Endothelial cell of umbilical vein (primary cell): Measurements from ENCODE around the gene CXCL16. TPM values are rescaled to one million over a fixed set of nuclear protein-coding genes. Genes with fewer than 3 reads are reported as not detected.

Experiments
- BruUV-seq: library from RNA; stranded (reverse); fragments of 400-500 nt; replicated peaks from 2 replicates; lab custom pipeline; 2021; lab: Mats Ljungman, UMichigan
- CTCF ChIA-PET: fragments of 300-600, 350-600 bp; sonication (Branson Sonifier 250); formaldehyde crosslinking; loops from one replicate; lab custom pipeline; 2021; ENCODE audit warnings: antibody characterized with exemption, inconsistent platforms; lab: Charles Lee
- POLR2A ChIA-PET: fragments of 300-600, 350-600 bp; sonication (Branson Sonifier 250); formaldehyde crosslinking; loops from one replicate; lab custom pipeline; 2021; ENCODE audit warnings: antibody characterized with exemption, inconsistent platforms; lab: Charles Lee
- DNase-seq: peaks from one replicate; pipeline ENCODE4 v3.0.0-alpha.2; 2011; ENCODE audit warnings: low read depth, low spot score
- FAIRE-seq: peaks from 2 replicates; lab custom pipeline; 2011; peaks lifted over from hg19 to GRCh38; lab: Jason Lieb, UNC
- H2AFZ ChIP-seq: 2 replicates; pipeline ENCODE4 v1.6.0; 2012; ENCODE audit warnings: low read depth, low read length, control low read depth, inconsistent platforms
- H3K27ac ChIP-seq: 2 replicates; pipeline ENCODE4 v1.5.1; 2011; ENCODE audit warnings: low read depth, mild to moderate bottlenecking, control low read depth, low read length, moderate library complexity; ENCODE audit not compliant: insufficient read depth
- H3K27me3 ChIP-seq, 2 experiments: 2 replicates each; pipeline versions ENCODE4 v1.6.0 to v1.6.1; 2011; ENCODE audit warnings: low read length in 2 of 2, mixed read lengths in 1 of 2; ENCODE audit not compliant: control insufficient read depth in 2 of 2, insufficient read depth in 2 of 2
- H3K36me3 ChIP-seq, 2 experiments: 2 replicates in 1 of 2; 3 replicates in 1 of 2; pipeline ENCODE4 v1.5.1; 2011; ENCODE audit warnings: low read length in 2 of 2, mild to moderate bottlenecking in 1 of 2, moderate library complexity in 1 of 2; ENCODE audit not compliant: control insufficient read depth in 2 of 2, insufficient read depth in 2 of 2; ENCODE audit errors: extremely low read depth in 1 of 2
- H3K4me1 ChIP-seq: 3 replicates; pipeline ENCODE4 v1.5.1; 2011; ENCODE audit warnings: mild to moderate bottlenecking, low read length; ENCODE audit not compliant: control insufficient read depth, insufficient read depth; ENCODE audit errors: extremely low read depth
- H3K4me2 ChIP-seq: 2 replicates; pipeline ENCODE4 v1.6.1; 2011; ENCODE audit warnings: low read length, control low read depth, mixed read lengths; ENCODE audit not compliant: insufficient read depth
- H3K4me3 ChIP-seq, 3 experiments: fragments of 200-600 bp in 1 of 3; sonication (generic), shearing (Covaris generic) in 1 of 3; replicated peaks in 1 of 3; 2 replicates each; pipeline ENCODE4 v1.5.1; 2011 to 2016; ENCODE audit warnings: control low read depth in 3 of 3, low read length in 3 of 3, mild to moderate bottlenecking in 2 of 3, inconsistent platforms in 1 of 3, low read depth in 1 of 3, moderate library complexity in 1 of 3; ENCODE audit not compliant: insufficient read depth in 1 of 3
- H3K79me2 ChIP-seq: 2 replicates; pipeline ENCODE4 v1.6.0; 2012; ENCODE audit warnings: low read length, inconsistent platforms; ENCODE audit not compliant: control insufficient read depth, insufficient read depth
- H3K9ac ChIP-seq: replicated peaks from 2 replicates; pipeline ENCODE3; 2011; ENCODE audit warnings: low read length, control low read depth; ENCODE audit not compliant: insufficient read depth; ENCODE audit errors: extremely low read depth
- H3K9me1 ChIP-seq: replicated peaks from 3 replicates; pipeline ENCODE4 v1.6.0; 2011; ENCODE audit warnings: mild to moderate bottlenecking, low read length; ENCODE audit not compliant: control insufficient read depth, insufficient read depth; ENCODE audit errors: extremely low read depth
- H3K9me3 ChIP-seq: replicated peaks from 2 replicates; pipeline ENCODE4 v1.5.1; 2012; ENCODE audit warnings: low read length, inconsistent platforms; ENCODE audit not compliant: control insufficient read depth, insufficient read depth
- H4K20me1 ChIP-seq: replicated peaks from 2 replicates; pipeline ENCODE3; 2011; ENCODE audit warnings: mild to moderate bottlenecking, low read length; ENCODE audit not compliant: control insufficient read depth, insufficient read depth; ENCODE audit errors: extremely low read depth
- EZH2 ChIP-seq: IDR thresholded peaks from 2 replicates; pipeline ENCODE4 v1.6.1; 2012; ENCODE audit warnings: borderline replicate concordance, low read depth, mild to moderate bottlenecking, moderate library complexity, low read length, inconsistent platforms; ENCODE audit not compliant: severe bottlenecking
- FOS ChIP-seq: IDR thresholded peaks from 2 replicates; pipeline ENCODE4 v1.6.1; 2011; ENCODE audit warnings: mild to moderate bottlenecking, low read length, moderate library complexity, borderline replicate concordance; ENCODE audit not compliant: insufficient read depth
- GATA2 ChIP-seq: IDR thresholded peaks from 2 replicates; pipeline ENCODE4 v1.7.0; 2011; ENCODE audit warnings: low read depth, mild to moderate bottlenecking, moderate library complexity, mixed read lengths, low read length; ENCODE audit not compliant: insufficient read length, insufficient read depth
- JUN ChIP-seq: IDR thresholded peaks from 2 replicates; pipeline ENCODE4 v1.6.1; 2011; ENCODE audit warnings: borderline replicate concordance, low read depth; ENCODE audit not compliant: insufficient read length, insufficient read depth
- MYC ChIP-seq: IDR thresholded peaks from one replicate; pipeline ENCODE4 v1.6.1; 2011; ENCODE audit warnings: mild to moderate bottlenecking, low read depth, low read length
- POLR2A ChIP-seq: IDR thresholded peaks from 2 replicates; pipeline ENCODE4 v1.6.1; 2012; ENCODE audit warnings: low read depth, mild to moderate bottlenecking, control low read depth, low read length
- POLR2AphosphoS5 ChIP-seq: IDR thresholded peaks from 2 replicates; pipeline ENCODE4 v1.6.1; 2012; ENCODE audit warnings: low read depth, mild to moderate bottlenecking, control low read depth, low read length, moderate library complexity; ENCODE audit not compliant: insufficient read depth
- dilution Hi-C: fragments of 300-500 bp; cut with MboI; formaldehyde crosslinking; loops from one replicate; pipeline ENCODE4 v1.15.0; 2019; ENCODE audit warnings: low sequenced_read_pairs; ENCODE audit not compliant: extremely low pct_ligation_motif_present
- intact Hi-C: fragments of 100-400 bp; cut with micrococcal nuclease; formaldehyde crosslinking; loops from one replicate; pipeline ENCODE4 v1.10.0; 2022
- polyA plus RNA-seq, 4 experiments: library from polyadenylated mRNA; depleted of rRNA in 3 of 4; stranded (reverse) in 3 of 4; unstranded in 1 of 4; fragments of >200 nt; gene quantifications; 2 replicates each; pipeline versions ENCODE4 v1.2.1 to v1.2.3, GENCODE V29; 2011 to 2012; ENCODE audit warnings: missing spikeins in 1 of 4
- total RNA-seq: library from RNA; stranded (reverse); gene quantifications from 2 replicates; pipeline ENCODE4 v1.2.3, GENCODE V29; 2021
- TF ChIP-seq, protein P1 (sequence below), 2 donors: IDR thresholded peaks; 1 replicate in 1 of 2; 2 replicates in 1 of 2; pipeline ENCODE4 v1.5.1; 2011; ENCODE audit warnings: low read length in 2 of 2, mild to moderate bottlenecking in 2 of 2, moderate library complexity in 2 of 2, control low read depth in 1 of 2, inconsistent platforms in 1 of 2, low read depth in 1 of 2; ENCODE audit not compliant: insufficient read depth in 1 of 2; ENCODE audit errors: extremely low read depth in 1 of 2
- TF ChIP-seq, protein P2 (sequence below): IDR thresholded peaks from 2 replicates; pipeline ENCODE4 v1.6.1; 2011; ENCODE audit not compliant: insufficient read depth, insufficient read length

Gene CXCL16
- total and polyA plus RNA-seq, 2 donors (not counting 3 experiments of a cell fraction or from before 2014, with no cell fraction given): 4.8 to 6.1 TPM

DNA sequence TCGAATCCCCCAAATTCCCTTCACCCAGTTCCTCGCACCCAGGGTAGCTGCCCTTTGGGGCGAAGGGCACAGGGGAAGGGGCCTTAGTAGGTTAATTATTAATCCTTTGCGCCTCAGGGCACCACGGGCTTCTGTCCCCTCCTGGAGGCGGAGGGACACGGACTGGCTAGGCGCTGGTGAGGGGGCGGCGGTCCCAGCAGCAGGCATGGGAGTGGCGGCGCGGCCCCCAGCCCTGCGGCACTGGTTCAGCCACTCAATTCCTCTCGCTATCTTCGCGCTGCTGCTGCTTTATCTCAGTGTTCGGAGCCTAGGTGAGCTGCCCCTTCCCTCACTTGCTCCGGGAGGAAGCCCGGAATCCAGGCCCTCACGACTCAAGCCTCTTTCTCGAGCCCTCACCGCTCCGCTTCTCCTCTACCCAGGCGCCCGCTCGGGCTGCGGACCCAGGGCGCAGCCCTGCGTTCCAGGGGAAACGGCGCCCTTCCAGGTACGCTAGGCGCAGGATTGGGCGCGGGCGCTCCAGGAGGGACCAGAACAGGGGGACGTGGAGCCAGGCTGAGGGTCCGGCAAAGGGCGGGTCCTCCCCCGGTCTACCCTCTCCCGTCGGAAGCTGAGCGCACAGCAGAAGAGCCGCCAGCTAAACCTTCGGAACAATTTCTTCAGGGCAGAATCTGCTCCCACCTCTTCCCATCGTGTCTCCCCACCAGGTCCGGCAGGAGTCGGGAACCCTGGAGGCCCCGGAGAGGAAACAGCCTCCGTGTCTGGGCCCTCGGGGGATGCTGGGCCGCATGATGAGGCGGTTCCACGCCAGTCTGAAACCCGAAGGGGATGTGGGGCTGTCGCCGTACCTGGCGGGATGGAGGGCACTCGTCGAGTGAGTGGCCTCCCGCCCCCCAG is 49.3 kb upstream of the CXCL16 start, which contains the start of gene GLTPD2:
GLTPD2 (plus strand) TSS at position 158 of the 894 bp plus-strand sequence; CDS start at position 206, 48 bp downstream.
- H3K79me2 ChIP-seq: no peaks in the 10 kb centered on the region
- peak within 1 kb of the TSS; percentile 35 for H2AFZ ChIP-seq
- ChIA-PET CTCF (interaction anchor here (0.5 to 5.9 kb wide), 23 partner anchors 10 to 139 kb away, joined by 3 to 65 read pairs (median 9); partner anchors contain the start of genes ARRB2, C17orf107, CHRNE and MED11), POLR2A (interaction anchor here (0.6 kb wide), 1 partner anchor 69 kb away, joined by 5 read pairs; no protein-coding TSS in a partner anchor)
- BruUV-seq: no TSS peak
- dilution Hi-C loops: no loop called here
- H3K9me3 ChIP-seq: no peaks in the 10 kb centered on the region
- no peaks in the 10 kb centered on the region for H3K9me1 ChIP-seq
- H4K20me1 ChIP-seq: no peaks in the 10 kb centered on the region
- no peaks in the 10 kb centered on the region for H3K36me3 ChIP-seq
- peak within 1 kb of the TSS; percentile 6 for H3K4me2 ChIP-seq
- FAIRE-seq: no peak
- H3K4me1 ChIP-seq: peaks cover 24% of the 10 kb centered on the region
- intact Hi-C loops: loop anchor here (5.0 kb wide), 1 partner anchor 113 kb away; the partner anchor contains the start of gene CHRNE
- TF ChIP-seq JUN (no peak), GATA2 (no peak), POLR2AphosphoS5 (no peak), MYC (no peak), FOS (no peak), POLR2A (no peak), EZH2 (no peak)
- TF ChIP-seq, protein P1, sequence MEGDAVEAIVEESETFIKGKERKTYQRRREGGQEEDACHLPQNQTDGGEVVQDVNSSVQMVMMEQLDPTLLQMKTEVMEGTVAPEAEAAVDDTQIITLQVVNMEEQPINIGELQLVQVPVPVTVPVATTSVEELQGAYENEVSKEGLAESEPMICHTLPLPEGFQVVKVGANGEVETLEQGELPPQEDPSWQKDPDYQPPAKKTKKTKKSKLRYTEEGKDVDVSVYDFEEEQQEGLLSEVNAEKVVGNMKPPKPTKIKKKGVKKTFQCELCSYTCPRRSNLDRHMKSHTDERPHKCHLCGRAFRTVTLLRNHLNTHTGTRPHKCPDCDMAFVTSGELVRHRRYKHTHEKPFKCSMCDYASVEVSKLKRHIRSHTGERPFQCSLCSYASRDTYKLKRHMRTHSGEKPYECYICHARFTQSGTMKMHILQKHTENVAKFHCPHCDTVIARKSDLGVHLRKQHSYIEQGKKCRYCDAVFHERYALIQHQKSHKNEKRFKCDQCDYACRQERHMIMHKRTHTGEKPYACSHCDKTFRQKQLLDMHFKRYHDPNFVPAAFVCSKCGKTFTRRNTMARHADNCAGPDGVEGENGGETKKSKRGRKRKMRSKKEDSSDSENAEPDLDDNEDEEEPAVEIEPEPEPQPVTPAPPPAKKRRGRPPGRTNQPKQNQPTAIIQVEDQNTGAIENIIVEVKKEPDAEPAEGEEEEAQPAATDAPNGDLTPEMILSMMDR (IDR thresholded peaks at IDR 0.05; ENCODE audit: extremely low read depth in 1 of 2, insufficient read depth in 1 of 2, low read depth in 1 of 2, low read length in 2 of 2): no peak
- TF ChIP-seq, protein P2, sequence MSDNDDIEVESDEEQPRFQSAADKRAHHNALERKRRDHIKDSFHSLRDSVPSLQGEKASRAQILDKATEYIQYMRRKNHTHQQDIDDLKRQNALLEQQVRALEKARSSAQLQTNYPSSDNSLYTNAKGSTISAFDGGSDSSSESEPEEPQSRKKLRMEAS: no peak
- H3K9ac ChIP-seq: no peak within 1 kb of the TSS
- no peak within 1 kb of the TSS for H3K27ac ChIP-seq
- peaks cover 7 to 13% of the 10 kb centered on the region in 2 experiments for H3K27me3 ChIP-seq
- H3K4me3 ChIP-seq: peak within 1 kb of the TSS; percentile 10 to 65 (median 25)
- no peak for DNase-seq
